K562 (cell line): ENCODE measurements around the gene RFX7. TPM values are rescaled to one million over a fixed set of nuclear protein-coding genes. Genes with fewer than 3 reads are reported as not detected.

Experiments
- ATAC-seq: fragments of 200-7000 bp; cut with Tn5 transposase; 3 replicates; pipeline ENCODE4 v1.9.1; 2020; ENCODE audit warnings: moderate library complexity
- BruUV-seq: library from RNA; stranded (reverse); fragments of 400-500 nt; replicated peaks from 2 replicates; lab custom pipeline; 2021; lab: Mats Ljungman, UMichigan
- CTCF ChIA-PET: fragments of 300-600 bp; formaldehyde crosslinking; extraction: SDS; loops from one replicate; lab custom pipeline; 2021; ENCODE audit warnings: low intra/inter-chr PET ratio; lab: Yijun Ruan, JAX
- POLR2A ChIA-PET: fragments of 300-600, 350-650 bp; sonication (Branson Sonifier 250); formaldehyde crosslinking; extraction: SDS; loops from one replicate; lab custom pipeline; 2021; ENCODE audit warnings: antibody characterized with exemption, inconsistent platforms; lab: Yijun Ruan, JAX
- DNase-seq, 4 experiments: peaks; one replicate each; pipeline versions ENCODE4 v3.0.0 to v3.0.0-alpha.2; 2011 to 2018; ENCODE audit warnings: low spot score in 3 of 4, mixed read lengths in 3 of 4; ENCODE audit errors: extremely low read depth in 1 of 4
- FAIRE-seq: peaks from 2 replicates; lab custom pipeline; 2011; peaks lifted over from hg19 to GRCh38; lab: Jason Lieb, UNC
- H2AFZ ChIP-seq: 2 replicates; pipeline ENCODE4 v1.6.0; 2011; ENCODE audit warnings: low read depth, low read length, control low read depth, inconsistent platforms
- H3K27ac ChIP-seq: fragments of 200-600 bp; 3 replicates; pipeline ENCODE4 v1.8.0; 2011; ENCODE audit warnings: low read depth, mild to moderate bottlenecking, control low read depth, inconsistent platforms, low read length, moderate library complexity, mixed read lengths; ENCODE audit errors: extremely low read depth
- H3K27me3 ChIP-seq, 2 experiments: fragments of 300-600 bp in 1 of 2; 2 replicates in 1 of 2; 3 replicates in 1 of 2; pipeline versions ENCODE4 v1.6.0 to v1.8.0; 2011; ENCODE audit warnings: inconsistent platforms in 2 of 2, low read length in 2 of 2, mild to moderate bottlenecking in 1 of 2, mixed read lengths in 1 of 2, moderate library complexity in 1 of 2; ENCODE audit not compliant: control insufficient read depth in 2 of 2, insufficient read depth in 2 of 2
- H3K36me3 ChIP-seq: fragments of 300-600 bp; 3 replicates; pipeline ENCODE4 v1.8.0; 2011; ENCODE audit warnings: mild to moderate bottlenecking, low read length, inconsistent platforms; ENCODE audit not compliant: control insufficient read depth, insufficient read depth
- H3K4me1 ChIP-seq, 2 experiments: fragments of 200-600 bp in 1 of 2; replicated peaks in 1 of 2; 2 replicates in 1 of 2; 3 replicates in 1 of 2; pipeline versions ENCODE4 v1.5.1 to v1.8.0; 2011; ENCODE audit warnings: inconsistent platforms in 2 of 2, low read length in 2 of 2, mild to moderate bottlenecking in 1 of 2, mixed read lengths in 1 of 2, moderate library complexity in 1 of 2; ENCODE audit not compliant: control insufficient read depth in 2 of 2, insufficient read depth in 2 of 2
- H3K4me2 ChIP-seq: 2 replicates; pipeline ENCODE4 v1.6.1; 2011; ENCODE audit warnings: low read length, control low read depth, inconsistent platforms, mixed read lengths; ENCODE audit not compliant: insufficient read depth
- H3K4me3 ChIP-seq: fragments of 200-600 bp; sonication (generic), shearing (Covaris generic); 2 replicates; pipeline ENCODE4 v1.5.1; 2016; ENCODE audit warnings: control low read depth, inconsistent platforms
- H3K79me2 ChIP-seq: fragments of 200-600 bp; 3 replicates; pipeline ENCODE4 v1.8.0; 2011; ENCODE audit warnings: low read length, inconsistent platforms; ENCODE audit not compliant: control insufficient read depth, insufficient read depth
- H3K9ac ChIP-seq, 2 experiments: 2 replicates each; pipeline versions ENCODE4 v1.6.0 to v1.6.1; 2011; ENCODE audit warnings: low read depth in 2 of 2, low read length in 2 of 2, control low read depth in 1 of 2, inconsistent platforms in 1 of 2, mild to moderate bottlenecking in 1 of 2, mixed read lengths in 1 of 2; ENCODE audit not compliant: insufficient read depth in 1 of 2
- H3K9me1 ChIP-seq: one replicate; pipeline ENCODE4 v1.6.0; 2011; ENCODE audit warnings: inconsistent platforms, mild to moderate bottlenecking, low read length, moderate library complexity; ENCODE audit not compliant: control insufficient read depth, insufficient read depth
- H3K9me3 ChIP-seq: replicated peaks from 2 replicates; pipeline ENCODE4 v1.5.1; 2011; ENCODE audit warnings: low read depth, low read length, inconsistent platforms; ENCODE audit not compliant: control insufficient read depth, insufficient read depth
- H4K20me1 ChIP-seq: replicated peaks from 2 replicates; pipeline ENCODE4 v1.6.1; 2011; ENCODE audit warnings: low read length, inconsistent platforms, mixed read lengths; ENCODE audit not compliant: control insufficient read depth, insufficient read depth
- HNRNPLL ChIP-seq: fragments of 200-400 bp; formaldehyde crosslinking; IDR thresholded peaks from 2 replicates; pipeline ENCODE4 v1.6.1; 2017; ENCODE audit warnings: low read length, low read depth, mild to moderate bottlenecking; ENCODE audit not compliant: poor library complexity, severe bottlenecking
- MEF2A ChIP-seq: IDR thresholded peaks from 2 replicates; pipeline ENCODE4 v1.6.1; 2011; ENCODE audit warnings: low read depth, mild to moderate bottlenecking, low read length, moderate library complexity; ENCODE audit not compliant: control insufficient read depth
- MEF2D ChIP-seq: conservative IDR thresholded peaks from 2 replicates; pipeline ENCODE4 v1.6.1; 2016; ENCODE audit warnings: low read depth, missing genetic modification characterization, missing compliant biosample characterization
- MYBL2 ChIP-seq, 2 experiments: fragments of 450-650 bp in 1 of 2; sonication (generic) in 1 of 2; formaldehyde crosslinking in 1 of 2; IDR thresholded peaks; 2 replicates each; pipeline versions ENCODE4 v1.6.1 to v1.8.1; 2017 to 2022; ENCODE audit warnings: borderline replicate concordance in 1 of 2, inconsistent platforms in 1 of 2, low read depth in 1 of 2, mild to moderate bottlenecking in 1 of 2, missing genetic modification reagents in 1 of 2, moderate library complexity in 1 of 2
- NBN ChIP-seq: fragments of 450-650 bp; IDR thresholded peaks from 2 replicates; pipeline ENCODE4 v1.6.1; 2016; ENCODE audit warnings: low read depth, mild to moderate bottlenecking
- NFE2 ChIP-seq: IDR thresholded peaks from 2 replicates; pipeline ENCODE4 v1.6.1; 2014; ENCODE audit warnings: antibody characterized with exemption, low read depth
- RAD51 ChIP-seq: fragments of 450-650 bp; IDR thresholded peaks from 2 replicates; pipeline ENCODE4 v1.7.1; 2016; ENCODE audit warnings: low read depth, mild to moderate bottlenecking, borderline replicate concordance
- SMARCE1 ChIP-seq: fragments of 450-650 bp; IDR thresholded peaks from 2 replicates; pipeline ENCODE4 v1.7.1; 2016; ENCODE audit warnings: mild to moderate bottlenecking
- ZKSCAN8 ChIP-seq: fragments of 200-800 bp; sonication (Bioruptor generic); IDR thresholded peaks from 2 replicates; pipeline ENCODE4 v1.6.1; 2016; ENCODE audit warnings: missing genetic modification characterization, missing compliant biosample characterization
- ZNF668 ChIP-seq: fragments of 250-450 bp; sonication (Bioruptor Pico); IDR thresholded peaks from 2 replicates; pipeline ENCODE4 v1.8.0; 2022; ENCODE audit warnings: mild to moderate bottlenecking, inconsistent platforms
- ZNF77 ChIP-seq: fragments of 250-450 bp; sonication (Bioruptor Pico); IDR thresholded peaks from 2 replicates; pipeline ENCODE4 v1.5.0; 2020
- WGBS: fragments of 100-300 bp; shearing (Covaris generic); methylation state at CpG from one replicate; pipeline ENCODE4 v1.1.6; 2016; ENCODE audit warnings: low coverage, mixed read lengths; ENCODE audit not compliant: insufficient coverage; ENCODE audit errors: missing lambda C conversion rate; 5-methylcytosine and 5-hydroxymethylcytosine counted together
- in situ Hi-C: fragments of 300-500 bp; cut with MboI; formaldehyde crosslinking; loops from 4 replicates; pipeline ENCODE4 v1.15.0; 2018; ENCODE audit warnings: inconsistent platforms, mixed read lengths
- intact Hi-C: fragments of 100-400 bp; cut with micrococcal nuclease; formaldehyde crosslinking; loops from 2 replicates; pipeline ENCODE4 v1.14.2; 2022
- polyA plus RNA-seq, 8 experiments: library from polyadenylated mRNA; depleted of rRNA in 4 of 8; stranded (reverse) in 5 of 8; unstranded in 3 of 8; fragments of >200 nt; fragmentation: Nextera tagmentation in 2 of 8; fragmentation: Illumina TruSeq in 1 of 8; extraction: Ambion mirVana in 2 of 8; extraction: Trizol in 1 of 8; gene quantifications; 2 replicates each; pipeline versions ENCODE4 v1.2.1 to v1.2.3, GENCODE V29; 2011 to 2014; ENCODE audit warnings: inconsistent platforms in 1 of 8, missing spikeins in 1 of 8
- total RNA-seq, 7 experiments: library from RNA; depleted of rRNA in 6 of 7; stranded (reverse); fragments of >200 nt in 6 of 7; fragmentation: Illumina TruSeq in 2 of 7; extraction: Trizol in 2 of 7; gene quantifications; 2 replicates each; pipeline versions ENCODE4 v1.2.1 to v1.2.3, GENCODE V29; 2011 to 2021; ENCODE audit warnings: low replicate concordance in 1 of 7
- TF ChIP-seq, protein P1 (sequence below): fragments of 450-650 bp; IDR thresholded peaks from 2 replicates; pipeline ENCODE4 v1.6.1; 2016; ENCODE audit warnings: mild to moderate bottlenecking
- TF ChIP-seq, protein P2 (sequence below): fragments of 450-650 bp; IDR thresholded peaks from 2 replicates; pipeline ENCODE4 v1.6.1; 2016; ENCODE audit warnings: low read depth, mild to moderate bottlenecking, moderate library complexity

The RFX7 gene
- total and polyA plus RNA-seq, 9 of the 15 experiments (the other 6 are each of a cell fraction or from before 2014, with no cell fraction given), result 2.4 to 17.9 (median 6.3) TPM

DNA sequence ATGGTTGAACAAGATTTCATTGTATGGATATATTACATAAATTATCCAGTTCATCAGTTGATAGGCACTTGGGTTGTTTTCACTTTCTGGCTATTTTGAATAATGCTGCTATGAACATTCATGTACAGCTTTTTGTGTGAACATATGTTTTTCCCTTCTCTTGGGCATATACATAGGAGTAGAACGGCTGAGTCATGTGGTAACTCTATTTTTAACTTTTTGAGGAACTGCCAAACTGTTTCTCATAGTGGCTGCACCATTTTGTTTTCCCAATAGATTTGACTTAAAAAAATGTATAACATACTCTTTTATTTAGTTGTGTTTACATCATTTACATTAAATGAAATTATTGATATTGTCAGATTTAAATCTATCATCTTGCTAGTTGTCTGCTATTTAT lies 28.8 kb upstream of the RFX7 start:
- BruUV-seq, result no TSS peak
- no peak for FAIRE-seq
- H3K36me3 ChIP-seq, result no peaks in the 10 kb centered on the region
- POLR2A ChIA-PET, result no interaction called here
- DNase-seq, result no peak
- in situ Hi-C loops, result no loop called here
- no peaks in the 10 kb centered on the region for H3K9me1 ChIP-seq
- H3K9ac ChIP-seq, result no peak overlapping the region
- no peak overlapping the region for H2AFZ ChIP-seq
- no peaks in the 10 kb centered on the region for H4K20me1 ChIP-seq
- no peaks in the 10 kb centered on the region for H3K27me3 ChIP-seq
- CTCF ChIA-PET, result no interaction called here
- WGBS, result 16% methylated on average over 1 of the region's 1 CpG
- H3K79me2 ChIP-seq, result no peaks in the 10 kb centered on the region
- no peak overlapping the region for H3K27ac ChIP-seq
- H3K4me3 ChIP-seq, result no peak overlapping the region
- ATAC-seq, result no peak
- no peak for TF ChIP-seq ZNF77 (CRISPR knock-in tag)
- TF ChIP-seq, protein P1, sequence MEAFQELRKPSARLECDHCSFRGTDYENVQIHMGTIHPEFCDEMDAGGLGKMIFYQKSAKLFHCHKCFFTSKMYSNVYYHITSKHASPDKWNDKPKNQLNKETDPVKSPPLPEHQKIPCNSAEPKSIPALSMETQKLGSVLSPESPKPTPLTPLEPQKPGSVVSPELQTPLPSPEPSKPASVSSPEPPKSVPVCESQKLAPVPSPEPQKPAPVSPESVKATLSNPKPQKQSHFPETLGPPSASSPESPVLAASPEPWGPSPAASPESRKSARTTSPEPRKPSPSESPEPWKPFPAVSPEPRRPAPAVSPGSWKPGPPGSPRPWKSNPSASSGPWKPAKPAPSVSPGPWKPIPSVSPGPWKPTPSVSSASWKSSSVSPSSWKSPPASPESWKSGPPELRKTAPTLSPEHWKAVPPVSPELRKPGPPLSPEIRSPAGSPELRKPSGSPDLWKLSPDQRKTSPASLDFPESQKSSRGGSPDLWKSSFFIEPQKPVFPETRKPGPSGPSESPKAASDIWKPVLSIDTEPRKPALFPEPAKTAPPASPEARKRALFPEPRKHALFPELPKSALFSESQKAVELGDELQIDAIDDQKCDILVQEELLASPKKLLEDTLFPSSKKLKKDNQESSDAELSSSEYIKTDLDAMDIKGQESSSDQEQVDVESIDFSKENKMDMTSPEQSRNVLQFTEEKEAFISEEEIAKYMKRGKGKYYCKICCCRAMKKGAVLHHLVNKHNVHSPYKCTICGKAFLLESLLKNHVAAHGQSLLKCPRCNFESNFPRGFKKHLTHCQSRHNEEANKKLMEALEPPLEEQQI, result peak; percentile 44; the same call in 1 of the 2 replicates
- TF ChIP-seq MYBL2 (IDR thresholded peaks at IDR 0.05; ENCODE audit: low read depth), result peak; percentile 20; the same call in 1 of the 2 replicates
- no peak for TF ChIP-seq MYBL2 (CRISPR knock-in tag; IDR thresholded peaks at IDR 0.05; ENCODE audit: borderline replicate concordance)
- TF ChIP-seq MEF2A, result peak; percentile 43; the same call in 1 of the 2 replicates
- TF ChIP-seq, protein P2, sequence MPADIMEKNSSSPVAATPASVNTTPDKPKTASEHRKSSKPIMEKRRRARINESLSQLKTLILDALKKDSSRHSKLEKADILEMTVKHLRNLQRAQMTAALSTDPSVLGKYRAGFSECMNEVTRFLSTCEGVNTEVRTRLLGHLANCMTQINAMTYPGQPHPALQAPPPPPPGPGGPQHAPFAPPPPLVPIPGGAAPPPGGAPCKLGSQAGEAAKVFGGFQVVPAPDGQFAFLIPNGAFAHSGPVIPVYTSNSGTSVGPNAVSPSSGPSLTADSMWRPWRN, result no peak
- TF ChIP-seq ZKSCAN8, result no peak
- no peak for TF ChIP-seq ZNF668
- TF ChIP-seq SMARCE1, result no peak
- TF ChIP-seq RAD51, result no peak
- peak; percentile 40; the same call in 1 of the 2 replicates for TF ChIP-seq MEF2D (tag)
- TF ChIP-seq NBN, result no peak
- no peak for TF ChIP-seq HNRNPLL
- TF ChIP-seq NFE2, result 0 out of 2 replicates have a peak, but pooled peaks have one; percentile 37
- H3K4me1 ChIP-seq, result no peaks in the 10 kb centered on the region
- no peak overlapping the region for H3K4me2 ChIP-seq
- intact Hi-C loops, result no loop called here
- H3K9me3 ChIP-seq, result no peaks in the 10 kb centered on the region
